ENCODE measurements around the gene ZNF714. TPM values are rescaled to one million over a fixed set of nuclear protein-coding genes. Genes with fewer than 3 reads are reported as not detected.
A peak's percentile ranks its signal among the peaks of the same experiment; 100 is the strongest.

Gene ZNF714
- total and polyA plus RNA-seq, 9 of the 15 experiments (the other 6 are each of a cell fraction or from before 2014, with no cell fraction given): 16.2 to 40.8 (median 28.9) TPM

GRCh38 chr19:21141787-21142464 lies 59.9 kb downstream of the ZNF714 start, which contains the start of gene ZNF431 (continued):
- TF ChIP-seq REST (IDR thresholded peaks at IDR 0.05; ENCODE audit: borderline replicate concordance) (peak; percentile 77), REST (CRISPR knock-in tag; IDR thresholded peaks at IDR 0.05; ENCODE audit: low read depth) (no peak), FOXO4 (CRISPR knock-in tag; IDR thresholded peaks at IDR 0.05) (no peak), ZNF239 (CRISPR knock-in tag; IDR thresholded peaks at IDR 0.05) (no peak), NFE2L1 (tag; IDR thresholded peaks at IDR 0.05; ENCODE audit: borderline replicate concordance, low read depth) (no peak), ESRRA (IDR thresholded peaks at IDR 0.05; ENCODE audit: borderline replicate concordance, low read depth) (0 out of 2 replicates have a peak, but pooled peaks have one; percentile 16), ARHGAP35 (IDR thresholded peaks at IDR 0.05; ENCODE audit: partially characterized antibody) (no peak), ETV6 (IDR thresholded peaks at IDR 0.05; ENCODE audit: borderline replicate concordance in 1 of 2, low read depth in 2 of 2, low read length in 1 of 2) (no peak), ETV6 (CRISPR knock-in tag; IDR thresholded peaks at IDR 0.05; ENCODE audit: borderline replicate concordance) (no peak), NR2C2 (CRISPR knock-in tag; IDR thresholded peaks at IDR 0.05) (no peak), NR2C2 (tag; IDR thresholded peaks at IDR 0.05) (no peak), ARID4B (CRISPR knock-in tag; IDR thresholded peaks at IDR 0.05) (peak; percentile 66; the same call in 1 of the 2 replicates), XRCC3 (IDR thresholded peaks at IDR 0.05) (no peak), HLTF (IDR thresholded peaks at IDR 0.05) (no peak)

Data from K562 (cell line).